NCI-H146 treated with DMSO at 0.1 percent for 48 hours (cell line): ENCODE measurements around the gene DYNC1I1.

Experiments used
- DNase-seq: peaks from one replicate; lab custom pipeline; 2025; ENCODE audit not compliant: unreplicated experiment; lab: John Stamatoyannopoulos, UW

DYNC1I1 gene

DNA sequence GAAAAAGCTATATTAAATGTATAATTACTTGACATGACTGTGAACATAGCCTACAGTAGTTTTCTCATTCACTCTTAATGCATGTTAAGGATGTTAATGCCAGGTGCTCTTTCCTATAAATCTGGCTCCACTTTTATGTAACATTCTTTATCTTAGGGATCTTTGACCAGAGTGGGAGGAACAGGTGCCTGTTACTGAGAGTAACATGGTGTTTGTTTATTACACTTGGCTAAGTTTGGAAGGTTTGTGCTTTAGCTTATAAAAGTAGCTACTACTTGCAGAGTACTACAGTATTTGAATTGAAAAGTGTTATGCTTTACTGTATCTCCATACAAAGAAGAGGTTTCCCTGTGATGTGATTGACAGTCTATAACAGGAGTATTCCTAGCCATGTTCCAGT is 183.4 kb downstream of the DYNC1I1 start:
- DNase-seq, result no peak

DNA sequence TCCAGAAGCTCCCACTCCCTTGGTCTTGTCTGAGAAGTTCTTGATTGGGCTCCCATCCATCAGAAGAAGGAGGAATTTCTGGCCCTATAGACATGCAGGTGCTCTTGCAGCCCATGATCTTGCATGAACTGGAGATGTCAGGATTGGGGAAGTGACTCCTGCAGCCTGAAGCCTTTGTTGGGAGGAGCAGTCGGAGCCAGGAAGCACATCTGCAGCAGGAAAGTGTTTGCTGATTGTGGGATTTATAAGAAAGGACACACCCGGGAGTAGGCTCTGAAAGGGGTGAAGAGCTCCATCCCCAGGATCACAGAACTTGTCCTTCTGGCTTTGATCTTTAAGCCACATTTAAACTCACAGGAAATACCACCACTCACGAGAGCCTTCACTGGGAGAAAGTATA is 185.2 kb downstream of the DYNC1I1 start:
- peak; percentile 8 for DNase-seq

DNA sequence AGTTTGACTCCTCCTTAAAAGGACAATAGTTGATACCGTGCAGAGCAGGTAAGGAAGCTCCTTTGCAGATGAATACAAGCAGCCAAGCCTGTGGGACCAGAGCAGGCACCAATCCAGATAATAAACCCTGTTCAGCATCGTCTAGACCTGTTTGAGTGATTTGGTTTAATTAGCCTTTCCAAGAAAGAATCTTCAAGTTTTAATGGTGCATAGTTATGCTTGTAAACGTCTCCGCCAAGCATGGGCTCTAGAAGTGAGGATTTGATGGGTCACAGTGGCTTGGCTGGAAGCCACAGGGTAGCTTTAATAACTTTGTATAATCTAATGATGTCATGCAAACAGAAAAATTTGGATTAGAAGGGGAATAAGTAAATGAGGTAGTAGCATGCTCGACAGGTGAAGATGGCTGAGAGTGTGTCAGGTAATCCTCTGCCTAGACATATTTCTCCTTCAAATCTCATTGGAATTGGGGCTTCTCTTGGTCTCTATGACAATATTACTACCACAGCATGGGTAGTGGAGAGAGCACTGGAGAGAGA is 188.4 kb downstream of the DYNC1I1 start:
- DNase-seq, result no peak

DNA sequence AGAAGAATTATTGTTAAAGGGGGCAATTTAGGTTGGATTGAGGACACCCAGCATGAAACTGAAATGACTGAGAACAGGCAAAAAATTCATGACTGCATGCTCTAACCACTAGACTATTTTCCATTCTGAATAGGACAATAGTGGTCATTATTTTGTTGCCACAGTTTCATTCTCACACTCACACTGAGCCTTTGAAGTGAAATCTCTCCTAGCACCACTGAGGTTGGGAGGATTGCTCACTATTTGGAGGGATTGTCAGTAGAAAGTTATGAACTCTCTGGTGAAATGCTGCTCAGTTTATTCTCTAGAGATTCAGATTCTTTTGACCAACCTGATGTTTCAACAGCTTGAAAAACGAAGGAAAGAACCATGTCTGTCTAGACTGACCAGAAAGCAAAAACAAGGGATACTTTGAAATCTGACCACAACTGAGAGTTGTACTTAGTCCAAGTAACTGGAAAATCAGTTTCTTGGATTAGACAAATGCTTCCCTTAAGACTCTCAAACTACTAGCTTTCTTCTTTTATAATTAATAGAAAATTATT is 191.2 kb downstream of the DYNC1I1 start:
- no peak for DNase-seq

DNA sequence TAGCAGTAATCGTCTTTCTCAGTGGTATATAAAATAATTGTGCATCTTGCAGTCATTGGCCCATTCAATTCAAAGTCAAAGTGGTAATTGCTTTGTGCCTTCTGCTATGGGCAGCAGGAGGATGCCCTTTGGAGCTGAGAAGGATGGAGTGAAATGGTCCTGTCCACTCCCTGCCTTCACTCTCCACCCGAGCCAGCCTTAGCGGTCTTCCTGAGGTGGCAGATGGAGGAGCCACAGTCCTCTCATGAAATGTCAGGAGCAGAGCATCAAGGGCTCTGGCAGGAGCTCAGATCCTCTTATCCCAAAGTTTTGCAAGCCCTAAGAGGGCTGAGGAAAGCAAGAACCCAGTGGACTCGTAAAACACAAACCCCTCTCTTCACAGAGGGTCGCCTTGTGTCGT is 199.4 kb downstream of the DYNC1I1 start:
- DNase-seq, result no peak

DNA sequence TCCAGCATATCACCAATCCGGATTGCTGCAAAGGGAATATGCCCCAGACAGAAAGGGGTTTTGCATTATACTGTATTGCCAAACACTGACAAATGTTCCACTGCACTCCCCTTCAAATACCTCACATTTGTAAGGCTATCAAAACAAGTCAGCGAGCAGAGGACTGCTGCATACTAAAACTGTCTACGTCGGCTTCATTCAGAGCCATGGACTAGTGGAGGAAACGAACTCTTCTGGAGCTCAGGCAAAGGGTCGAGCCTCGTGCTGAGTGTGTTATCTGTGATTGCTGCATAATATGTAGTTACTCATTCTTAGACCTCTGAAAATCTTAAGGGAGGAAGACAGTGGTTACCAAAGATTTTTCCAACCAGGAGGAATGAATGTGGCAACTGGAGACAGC is 200.2 kb downstream of the DYNC1I1 start:
- no peak for DNase-seq

DNA sequence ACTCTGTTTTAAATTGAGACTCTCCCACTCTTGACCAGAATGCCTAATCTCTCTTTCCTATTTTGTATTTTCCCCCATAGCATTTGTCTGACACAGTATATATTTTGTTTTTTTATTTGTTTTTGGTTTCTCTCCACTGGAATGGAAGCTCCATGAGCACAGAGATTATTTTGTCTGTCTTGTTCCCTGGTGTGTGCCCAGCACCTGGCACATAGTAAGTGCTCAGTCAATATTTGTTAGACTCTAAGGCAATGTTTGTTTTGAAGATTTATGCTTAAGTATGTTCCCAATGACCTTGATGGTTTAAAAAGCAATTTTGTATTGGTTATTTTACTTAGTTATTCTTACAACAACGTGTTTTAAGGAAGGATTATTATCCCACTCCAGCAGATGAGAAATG is 201.8 kb downstream of the DYNC1I1 start:
- DNase-seq, result no peak

DNA sequence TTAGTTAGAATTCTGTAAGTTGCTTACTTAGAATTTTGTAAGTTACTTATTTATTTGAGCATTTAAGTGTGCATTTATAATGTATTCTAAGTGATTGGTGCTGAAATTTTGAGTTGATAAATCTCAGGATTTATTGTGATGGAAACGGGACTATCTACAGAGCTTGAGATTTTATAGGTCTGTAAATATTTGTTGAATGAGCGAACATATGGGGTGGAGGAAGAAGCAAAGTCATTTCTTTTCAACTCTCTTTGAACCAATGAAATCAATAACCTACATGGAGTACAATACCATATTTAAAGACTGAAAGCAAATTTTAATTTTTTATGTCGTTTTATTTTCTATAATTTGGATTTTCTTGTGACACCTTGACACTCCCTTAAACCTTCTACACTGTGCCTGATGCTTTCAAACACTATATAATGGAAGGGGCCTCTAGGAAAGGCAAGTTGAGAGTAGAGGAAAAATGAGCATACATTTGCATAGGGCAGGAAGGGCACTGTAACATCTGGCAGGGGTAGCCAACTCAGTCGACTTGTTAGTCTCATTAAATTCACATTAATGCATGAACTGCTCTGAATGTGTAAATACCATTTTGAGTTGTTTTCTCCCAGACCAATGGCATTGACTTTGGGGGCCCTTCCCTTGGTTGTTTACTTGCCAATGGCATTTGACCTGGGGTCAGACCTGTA is 204.2 kb downstream of the DYNC1I1 start:
- no peak for DNase-seq

DNA sequence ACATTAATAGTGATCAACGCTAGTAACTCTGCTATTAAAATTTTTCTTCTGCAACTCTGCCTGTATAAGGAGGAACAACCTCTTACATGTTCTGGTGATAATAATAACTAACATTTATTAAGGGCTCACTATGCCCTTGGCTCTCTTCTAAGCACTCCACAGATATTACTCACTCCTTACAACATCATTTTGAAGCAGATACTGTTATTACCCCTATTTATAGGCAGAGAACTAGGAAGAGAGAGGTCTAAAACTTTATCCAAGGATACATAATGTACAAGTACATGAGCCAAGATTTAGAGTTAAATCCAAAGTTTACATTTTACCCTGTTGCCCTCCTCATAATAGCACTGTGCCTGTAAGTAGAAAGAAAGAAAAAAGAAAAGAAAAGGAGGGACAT is 205.6 kb downstream of the DYNC1I1 start:
- no peak for DNase-seq

DNA sequence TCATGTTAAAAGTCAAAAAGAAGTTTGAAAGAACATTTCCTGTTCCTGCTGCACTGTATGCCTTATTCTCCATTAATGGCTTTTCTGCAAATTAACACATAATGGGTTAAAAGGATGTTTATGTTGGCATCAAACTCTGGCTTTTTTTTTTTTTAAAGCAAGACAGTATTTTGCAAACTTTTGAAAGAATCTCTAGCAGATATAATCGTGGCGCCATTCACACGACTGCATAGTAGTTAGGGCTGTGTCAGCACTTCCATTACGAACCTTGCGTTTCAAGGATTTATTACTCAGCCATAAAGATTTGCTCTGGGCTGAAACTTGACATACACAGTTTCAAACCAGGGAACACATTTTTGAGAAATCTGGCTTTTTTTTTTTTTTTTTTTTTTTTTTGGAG is 207.8 kb downstream of the DYNC1I1 start:
- DNase-seq, result no peak

DNA sequence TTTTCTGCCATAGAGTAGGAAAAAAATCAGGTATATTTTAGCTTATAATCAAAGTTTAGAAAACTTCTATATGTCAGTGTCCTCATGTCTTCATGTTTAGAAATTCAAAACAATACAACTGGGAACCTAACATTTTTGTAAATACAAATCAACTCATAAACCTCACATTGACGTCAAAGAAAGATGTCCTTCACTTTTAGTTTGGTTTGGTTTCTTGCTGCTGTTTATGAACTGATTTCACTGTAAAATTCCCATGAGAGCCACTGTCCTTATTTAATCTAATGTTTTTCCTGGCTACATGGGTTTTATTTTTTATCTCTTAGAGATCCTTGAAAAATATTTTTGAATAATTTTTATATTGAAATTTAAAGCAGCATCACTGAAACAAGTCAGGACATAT is 208.4 kb downstream of the DYNC1I1 start:
- no peak for DNase-seq

DNA sequence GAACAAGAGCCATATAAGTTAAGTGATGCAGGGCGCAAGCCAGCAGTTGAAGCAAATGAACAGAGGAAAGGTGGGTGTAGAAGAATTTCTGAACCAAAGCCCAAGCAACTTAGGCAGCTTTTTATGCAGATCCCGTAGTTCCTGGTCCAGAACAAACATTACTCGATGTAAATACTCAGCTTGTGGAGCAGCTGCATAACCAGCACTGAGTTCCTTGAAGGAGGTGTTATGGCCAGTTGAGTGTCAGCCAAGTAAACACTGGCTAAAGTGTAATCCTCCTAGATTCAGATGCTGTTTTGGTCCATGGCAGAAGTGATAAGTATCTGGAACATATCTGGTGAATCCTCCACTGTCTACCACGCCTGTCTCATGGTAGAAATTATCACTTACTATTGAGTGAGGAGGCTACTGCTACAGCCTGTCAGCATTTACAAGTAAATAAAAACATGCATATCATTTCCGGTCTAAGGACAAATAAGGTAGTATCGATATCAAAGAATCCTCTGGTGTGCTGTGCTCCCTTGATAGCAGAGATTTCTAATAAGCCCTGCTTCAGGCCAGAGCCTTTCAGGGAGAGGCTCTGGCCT is 213.9 kb downstream of the DYNC1I1 start:
- no peak for DNase-seq

DNA sequence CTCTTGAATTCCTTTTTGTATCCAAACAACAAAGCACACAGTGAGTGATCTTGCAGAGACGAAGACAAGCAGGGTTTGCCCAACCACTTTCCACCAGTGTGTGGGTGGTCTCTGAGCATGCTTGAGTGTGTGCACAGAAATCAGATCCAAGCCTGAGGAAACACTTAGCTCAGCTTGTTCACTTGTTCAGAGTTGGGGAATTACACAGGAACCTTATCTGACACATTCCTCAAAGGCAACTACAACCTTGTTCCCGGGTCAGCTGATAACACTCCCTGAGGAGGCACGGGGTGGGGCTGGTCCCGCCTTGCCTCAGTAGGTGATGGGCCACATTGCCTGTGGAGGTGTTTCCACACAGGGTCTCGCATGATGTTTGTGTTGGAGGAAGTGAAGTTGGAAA is 216.9 kb downstream of the DYNC1I1 start:
- no peak for DNase-seq

DNA sequence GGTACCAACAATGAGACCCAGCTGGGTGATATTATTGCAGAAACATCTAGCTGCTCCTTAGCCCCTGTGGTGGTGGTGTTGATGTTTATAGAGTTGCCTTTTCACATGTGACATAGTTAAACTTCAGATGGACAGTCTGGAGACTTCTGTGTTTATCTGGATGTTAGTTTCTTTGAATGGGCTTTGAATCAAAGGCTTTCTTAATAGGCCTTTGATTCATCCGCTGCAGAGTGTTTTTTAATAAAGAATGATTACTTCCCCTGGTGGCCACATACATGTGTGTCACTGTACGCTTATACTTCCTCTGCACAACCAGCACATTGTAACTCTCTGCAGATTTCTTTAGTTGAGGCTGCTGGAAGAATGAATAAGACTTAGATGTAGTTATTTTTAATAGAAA is 221.0 kb downstream of the DYNC1I1 start:
- DNase-seq, result no peak

DNA sequence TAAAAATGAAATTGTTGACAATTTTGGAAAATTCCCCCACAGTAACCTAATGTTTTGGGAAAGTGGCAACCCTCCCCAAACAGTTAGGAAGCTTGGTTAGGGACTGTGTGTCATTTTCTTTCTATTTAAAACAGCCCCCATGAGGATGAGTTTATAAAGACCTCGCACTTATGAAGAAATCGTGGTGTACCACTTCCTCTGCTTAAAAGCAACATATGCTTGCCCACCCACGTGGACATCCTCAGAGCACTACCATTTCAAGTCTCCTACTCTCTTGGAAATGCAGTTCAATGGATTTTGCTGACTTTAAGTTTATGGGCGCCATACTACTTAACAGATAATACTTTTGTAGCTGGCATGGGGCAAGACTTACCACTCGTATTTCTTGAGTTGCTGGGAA is 223.8 kb downstream of the DYNC1I1 start:
- no peak for DNase-seq

DNA sequence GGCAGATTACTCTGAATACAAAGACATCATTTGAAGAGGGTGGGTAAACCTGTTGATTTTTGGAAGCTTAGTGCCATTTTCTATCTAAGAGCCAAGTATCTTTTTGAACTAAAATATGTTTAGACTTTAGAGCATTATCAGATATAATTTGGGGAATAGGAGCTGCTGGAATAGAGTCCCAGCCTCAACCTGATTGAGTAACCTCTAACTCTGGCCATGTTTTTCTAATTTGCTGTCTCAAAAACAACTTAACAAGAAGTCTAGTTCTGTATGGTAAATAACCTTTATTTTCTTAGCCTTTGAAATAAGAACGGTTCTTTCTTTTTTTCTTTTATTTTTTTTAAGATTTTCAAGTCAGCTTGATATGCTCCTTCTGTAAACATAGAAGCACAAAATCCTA is 224.5 kb downstream of the DYNC1I1 start:
- DNase-seq, result no peak

DNA sequence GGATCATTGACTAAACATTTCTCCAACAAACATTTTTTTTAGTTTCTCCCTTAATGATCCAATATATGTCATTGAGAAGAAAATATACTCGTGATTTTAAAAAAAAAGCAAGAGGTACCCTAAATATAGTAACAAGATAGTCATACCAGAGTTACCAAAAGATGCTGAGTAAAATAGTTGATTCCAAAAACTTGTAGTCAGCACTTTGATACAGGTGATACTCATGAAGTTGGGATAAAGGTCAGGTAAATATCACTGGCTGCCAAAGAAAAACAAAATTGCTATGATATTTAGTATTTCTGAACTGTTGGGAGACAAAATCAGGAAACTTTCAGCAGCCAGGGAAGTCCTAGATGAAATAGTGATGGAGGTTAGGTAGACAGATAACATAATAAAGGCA is 225.3 kb downstream of the DYNC1I1 start:
- DNase-seq, result no peak

DNA sequence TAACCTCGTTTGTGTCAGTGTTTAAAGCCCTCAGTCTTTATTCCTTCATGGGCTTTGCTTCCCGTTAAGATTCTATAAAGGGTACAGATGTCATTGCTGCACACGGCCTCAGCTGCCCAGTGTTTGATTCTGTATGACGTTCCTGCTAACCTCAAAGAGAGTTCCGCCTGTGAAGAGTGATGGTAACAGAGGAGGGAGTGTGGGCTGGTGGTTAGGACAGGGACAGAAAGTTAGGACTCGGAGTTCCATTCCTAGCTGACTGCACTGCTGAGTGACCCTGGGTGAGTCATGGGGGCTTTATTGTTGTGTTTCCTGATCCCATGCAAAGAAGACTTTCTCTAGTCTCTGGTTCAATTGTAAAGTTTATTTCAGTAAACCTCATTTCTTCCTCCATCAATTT is 227.1 kb downstream of the DYNC1I1 start:
- no peak for DNase-seq

DNA sequence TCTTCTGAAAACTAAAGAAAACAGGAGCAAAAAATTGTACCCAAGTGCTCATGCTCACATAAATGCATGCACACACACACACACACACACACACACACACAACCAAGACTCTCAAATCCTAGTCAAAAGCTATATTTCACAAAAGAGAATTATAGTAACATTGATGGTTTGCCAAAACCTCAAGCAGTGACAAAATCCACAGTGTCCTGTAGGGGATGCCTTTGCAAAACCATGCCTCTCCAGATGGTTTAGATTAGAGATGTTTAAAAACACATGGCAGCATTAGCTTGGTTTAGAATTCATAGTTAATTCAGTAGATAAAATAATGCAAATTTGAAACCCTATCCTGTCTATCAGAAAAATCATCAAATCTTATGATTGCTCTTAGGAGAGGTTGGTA is 232.2 kb downstream of the DYNC1I1 start:
- no peak for DNase-seq

DNA sequence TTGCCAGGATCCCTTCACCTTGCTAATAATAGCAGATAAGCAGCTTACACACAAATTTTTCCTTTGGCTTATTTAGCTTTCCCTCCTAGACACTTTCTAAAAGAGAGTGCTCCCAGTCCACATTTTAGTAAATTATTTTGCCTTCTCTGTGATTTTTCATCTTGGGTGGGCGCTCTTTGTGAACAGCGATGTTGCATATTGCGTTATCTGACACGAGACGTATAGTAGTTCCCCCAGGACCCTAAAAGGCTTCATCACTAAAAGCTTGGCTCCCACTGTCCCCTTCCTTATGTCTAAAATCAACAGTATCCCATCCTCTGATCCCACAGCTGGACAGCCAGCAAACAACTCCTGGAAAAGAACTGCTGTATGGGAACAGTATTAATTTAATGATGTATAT is 232.9 kb downstream of the DYNC1I1 start:
- no peak for DNase-seq

DNA sequence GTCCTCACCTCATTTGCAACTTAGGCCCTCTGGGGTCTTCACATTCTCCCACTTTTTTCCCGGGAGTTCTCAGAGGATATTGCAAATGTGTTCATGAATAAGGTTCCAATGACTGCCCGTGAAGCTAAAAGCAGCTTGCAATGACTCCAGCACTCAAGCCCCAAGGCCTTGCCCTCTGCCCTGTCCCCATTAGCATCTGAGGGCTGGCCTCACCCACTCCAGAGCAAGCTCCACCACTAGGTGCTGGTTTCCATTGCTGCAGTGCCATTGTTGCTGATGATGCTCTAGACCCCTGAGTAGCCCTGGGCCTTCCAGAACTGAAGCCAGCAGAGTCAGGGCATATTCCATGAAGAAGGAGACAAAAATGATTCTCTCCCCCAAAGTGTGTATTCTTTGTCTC is 236.8 kb downstream of the DYNC1I1 start:
- no peak for DNase-seq

DNA sequence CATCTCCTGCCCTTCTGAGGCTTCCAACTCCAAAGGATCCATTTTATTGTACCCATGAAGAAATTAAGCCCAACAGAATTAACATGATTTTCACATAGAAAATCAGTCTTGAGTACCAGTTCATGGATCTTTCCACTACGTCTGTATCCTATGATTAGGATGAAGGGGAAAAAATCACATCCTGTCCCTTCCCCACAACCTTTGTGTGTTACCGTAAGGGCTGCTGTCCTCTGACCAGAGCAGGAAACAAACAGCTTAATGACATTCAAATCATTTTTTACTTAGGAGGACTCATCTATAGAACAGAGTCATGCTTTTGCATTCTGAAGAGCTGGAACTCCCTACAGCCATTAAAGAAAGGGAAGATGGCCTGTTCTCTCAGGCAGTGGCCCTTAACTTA is 241.5 kb downstream of the DYNC1I1 start:
- DNase-seq, result no peak

DNA sequence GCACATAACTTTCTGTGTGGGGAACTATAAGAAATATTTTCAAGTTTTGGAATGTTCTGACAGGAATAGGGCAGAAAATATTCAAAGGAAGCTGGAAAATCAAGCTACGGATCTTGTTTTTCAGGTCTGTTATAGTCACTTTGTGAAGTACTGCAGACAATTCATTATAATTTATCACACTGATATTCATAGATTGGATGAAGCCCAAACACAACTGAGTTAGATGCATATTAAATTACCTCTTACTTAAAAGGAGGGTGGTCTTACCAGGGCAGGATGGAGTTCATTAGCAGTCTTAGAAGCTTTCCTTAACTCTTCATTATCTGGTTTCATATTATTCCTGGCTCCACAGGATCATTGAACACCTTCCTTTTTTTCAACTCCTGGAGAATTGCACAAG is 242.3 kb downstream of the DYNC1I1 start:
- DNase-seq, result no peak
